ENCODE results near the gene MLLT6.

MLLT6 gene

DNA sequence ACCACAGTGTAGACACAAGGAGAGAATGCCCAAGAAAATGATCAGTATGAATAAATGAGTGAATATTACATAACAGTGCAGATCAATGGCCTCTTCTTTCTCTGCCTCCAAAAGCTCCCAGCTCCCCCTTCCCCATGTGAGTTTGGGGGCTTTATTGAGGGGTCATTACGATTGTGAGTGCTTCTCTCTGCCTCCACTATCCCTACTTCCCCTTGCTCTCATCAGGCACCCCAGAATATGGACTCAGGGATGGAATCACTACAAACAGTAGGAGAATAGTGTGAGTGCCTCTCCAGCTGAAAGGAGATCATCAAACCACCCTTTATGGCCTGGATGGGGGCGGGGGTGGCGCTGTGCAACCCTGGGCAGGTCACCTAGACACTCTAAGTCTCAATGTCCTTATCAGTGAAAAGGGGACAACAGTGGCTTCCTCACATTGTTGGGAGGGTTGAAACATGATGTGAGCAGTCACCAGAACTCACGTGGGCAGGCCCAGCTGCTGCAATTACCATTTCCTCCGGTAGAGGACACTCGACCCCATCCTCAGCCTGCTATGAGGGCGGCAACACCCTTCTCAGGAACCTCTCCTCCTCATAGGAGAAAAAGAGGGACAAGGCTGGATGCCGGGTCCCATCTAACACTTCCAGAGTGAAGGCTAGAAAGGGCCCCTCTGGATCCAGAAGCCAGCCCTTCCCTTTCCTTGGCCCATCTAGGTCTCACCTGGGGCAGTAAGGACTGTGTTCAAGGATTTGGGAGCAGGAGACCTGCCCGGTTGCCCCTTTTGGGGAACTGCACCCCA is 28.2 kb upstream of the MLLT6 start:
- DNase-seq = peak; percentile 84

DNA sequence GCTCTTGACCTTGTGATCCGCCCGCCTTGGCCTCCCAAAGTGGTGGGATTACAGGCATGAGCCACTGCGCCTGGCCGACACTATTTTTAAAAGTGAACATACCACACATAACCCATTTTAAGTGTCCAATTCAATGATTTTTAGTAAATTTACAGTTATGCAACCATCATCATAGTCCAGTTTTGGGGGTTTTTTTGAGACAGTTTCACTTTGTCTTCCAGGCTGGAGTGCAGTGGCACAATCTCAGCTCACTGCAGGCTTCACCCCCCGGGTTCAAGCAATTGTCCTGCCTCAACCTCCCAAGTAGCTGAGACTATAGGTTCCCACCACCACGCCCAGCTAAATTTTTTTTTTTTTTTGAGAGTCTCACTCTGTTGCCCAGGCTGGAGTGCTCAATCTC is 27.3 kb upstream of the MLLT6 start:
- no peak for DNase-seq

DNA sequence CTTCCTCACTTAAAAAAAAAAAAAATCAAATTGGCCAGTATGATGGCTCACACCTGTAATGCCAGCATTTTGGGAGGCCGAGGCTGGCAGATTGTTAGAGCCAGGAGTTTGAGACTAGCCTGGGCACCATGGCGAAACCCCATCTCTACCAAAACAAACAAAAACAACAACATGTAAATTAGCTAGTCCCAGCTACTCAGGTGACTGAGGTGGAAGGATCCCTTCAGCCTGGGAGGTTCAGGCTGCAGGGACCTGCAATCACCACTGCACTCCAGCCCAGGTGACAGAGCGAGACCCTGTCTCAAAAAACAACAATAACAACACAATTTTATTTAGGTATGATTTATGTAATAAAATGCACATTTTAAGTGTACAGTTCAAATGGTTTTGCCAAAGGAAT is 24.0 kb upstream of the MLLT6 start:
- no peak for DNase-seq

DNA sequence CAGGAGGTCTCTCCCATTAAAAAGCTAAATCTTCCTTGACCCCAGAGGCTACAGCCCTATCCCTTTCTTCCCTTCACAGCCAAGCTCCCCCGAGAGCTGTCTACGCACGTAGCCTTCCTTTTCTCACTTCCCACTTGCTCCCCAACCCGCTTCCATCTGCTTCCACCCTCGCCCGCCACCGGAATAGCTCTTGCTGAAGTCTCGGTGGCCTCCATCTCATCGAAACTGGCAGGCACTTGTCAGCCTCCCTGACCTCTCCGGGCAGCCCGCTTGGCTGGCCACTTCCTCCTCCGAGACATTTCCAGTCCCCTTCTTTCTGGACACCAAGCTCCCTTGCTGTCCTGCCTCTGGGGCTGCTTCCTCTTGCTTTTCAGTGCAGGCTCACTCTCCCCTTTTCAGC is 19.6 kb upstream of the MLLT6 start:
- DNase-seq = no peak

DNA sequence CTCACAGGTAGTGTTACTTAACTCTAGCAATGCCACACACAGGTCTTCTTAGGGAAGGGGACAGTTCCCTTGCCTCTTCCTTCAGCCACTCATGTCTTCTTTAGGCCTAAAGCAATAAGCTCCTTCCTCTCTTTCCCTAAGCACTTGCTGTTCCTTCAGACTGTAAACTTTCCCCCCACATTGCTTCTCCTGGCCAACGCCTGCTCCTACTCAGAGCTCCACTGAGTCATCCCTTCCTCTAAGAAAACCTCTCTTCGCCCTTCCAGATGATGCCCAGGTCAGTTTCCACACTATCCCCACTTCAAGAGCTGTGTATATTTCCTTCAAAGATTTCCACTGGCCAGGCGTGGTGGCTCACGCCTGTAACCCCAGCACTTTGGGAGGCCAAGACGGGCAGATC is 17.8 kb upstream of the MLLT6 start:
- no peak for DNase-seq

DNA sequence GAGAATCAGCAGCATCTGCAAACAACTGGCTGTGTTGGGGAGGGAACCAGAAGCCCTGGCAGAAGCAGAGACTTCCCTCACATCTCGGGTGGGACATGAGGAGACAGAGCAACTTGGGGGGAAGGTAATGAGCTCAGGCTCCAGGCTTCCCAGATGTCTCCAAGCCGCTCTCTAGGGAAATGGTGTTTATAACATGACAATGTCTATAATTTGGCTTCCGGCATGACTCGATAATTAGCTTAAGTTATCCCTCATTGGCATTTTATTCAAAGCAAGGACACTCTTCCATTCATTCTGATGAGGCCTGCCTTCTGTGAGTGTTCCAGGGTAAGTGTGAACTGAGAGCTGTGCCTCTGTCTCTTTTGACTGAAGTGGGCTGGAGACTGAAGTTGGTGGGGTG is 14.7 kb upstream of the MLLT6 start:
- no peak for DNase-seq

DNA sequence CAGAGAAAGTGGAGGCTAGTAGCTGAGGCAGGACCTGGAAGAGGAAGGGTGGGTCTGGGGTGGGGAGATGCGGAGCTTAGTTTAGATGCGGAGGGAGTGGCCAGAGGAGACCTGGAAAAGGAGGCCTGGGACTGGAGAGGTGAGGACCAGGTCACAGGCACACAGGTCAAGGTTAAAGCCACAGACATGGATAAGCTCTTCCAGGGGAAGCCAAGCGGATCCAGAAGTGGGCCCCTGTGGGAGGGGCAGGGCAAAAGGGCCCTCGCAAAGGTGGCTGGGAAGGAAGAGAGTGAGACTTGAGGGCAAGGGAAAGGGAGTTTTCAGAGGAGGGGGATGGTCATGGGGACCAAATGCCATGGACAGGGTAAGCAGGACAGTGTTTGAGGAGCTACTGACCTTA is 13.9 kb upstream of the MLLT6 start:
- no peak for DNase-seq

DNA sequence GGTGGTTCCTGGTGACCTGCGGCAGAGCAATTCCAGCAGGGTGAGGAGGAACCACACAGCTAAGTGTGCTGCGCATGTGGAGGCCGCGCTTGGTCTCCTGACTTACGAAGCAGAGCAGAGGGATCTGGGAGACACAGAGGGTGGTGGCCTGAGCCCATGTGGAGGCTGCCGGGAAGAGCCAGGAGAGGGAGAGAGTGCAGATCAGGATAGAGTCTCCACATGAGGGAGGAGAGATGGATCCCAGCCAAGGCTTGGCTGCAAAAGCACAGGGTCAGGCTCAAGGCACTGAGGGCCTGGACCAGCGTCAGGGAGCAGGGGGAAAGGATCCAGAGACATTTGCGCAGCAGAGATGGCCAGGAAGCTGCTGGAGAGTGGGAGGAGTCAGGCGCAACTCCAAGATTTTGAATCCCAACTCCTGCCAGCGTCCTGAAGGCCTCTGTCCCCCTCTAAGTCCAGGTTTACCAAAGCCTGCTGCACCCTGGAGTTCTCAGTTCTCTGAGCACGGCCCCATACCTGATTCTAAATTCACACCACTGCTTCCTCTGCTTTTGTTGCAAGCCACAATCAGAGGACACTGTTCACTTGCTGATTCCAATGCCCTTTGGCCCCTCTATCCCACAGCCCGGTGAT is 11.3 kb upstream of the MLLT6 start:
- DNase-seq = no peak

DNA sequence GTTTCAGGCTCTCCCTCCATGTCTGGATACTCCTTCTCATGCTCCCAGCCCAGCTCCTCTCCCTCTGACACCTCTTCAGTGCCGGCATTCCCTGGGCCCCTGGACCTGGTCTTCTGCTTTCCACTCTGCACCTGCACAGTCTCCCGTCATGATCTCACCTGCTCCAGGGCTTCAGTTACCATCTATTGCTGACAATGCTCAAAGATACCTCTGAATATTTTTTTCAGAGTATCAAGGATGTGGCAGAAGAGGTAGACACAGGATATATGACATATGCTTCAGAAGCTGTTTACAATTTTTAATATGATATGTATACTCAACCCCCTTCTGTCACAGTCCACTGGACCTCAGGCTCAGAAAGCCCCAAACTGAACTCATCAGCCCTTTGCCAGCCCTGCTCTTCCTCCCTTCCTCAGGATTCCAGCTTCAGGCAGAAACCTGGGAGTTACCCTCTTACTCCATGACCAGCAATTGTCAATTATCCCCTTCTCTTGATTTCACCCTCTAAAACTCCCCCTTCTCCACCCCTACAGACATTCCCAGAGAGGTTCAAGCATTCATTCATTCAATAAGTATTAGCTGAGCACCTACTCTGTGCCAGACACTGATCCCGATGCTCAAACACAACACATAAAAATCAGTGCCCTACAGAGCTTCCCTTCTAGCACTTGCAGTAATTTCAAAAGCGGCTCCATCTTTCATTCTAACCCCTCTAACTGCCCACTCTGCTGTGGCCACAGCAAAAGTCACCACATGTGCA is 7.8 kb upstream of the MLLT6 start:
- DNase-seq = no peak

DNA sequence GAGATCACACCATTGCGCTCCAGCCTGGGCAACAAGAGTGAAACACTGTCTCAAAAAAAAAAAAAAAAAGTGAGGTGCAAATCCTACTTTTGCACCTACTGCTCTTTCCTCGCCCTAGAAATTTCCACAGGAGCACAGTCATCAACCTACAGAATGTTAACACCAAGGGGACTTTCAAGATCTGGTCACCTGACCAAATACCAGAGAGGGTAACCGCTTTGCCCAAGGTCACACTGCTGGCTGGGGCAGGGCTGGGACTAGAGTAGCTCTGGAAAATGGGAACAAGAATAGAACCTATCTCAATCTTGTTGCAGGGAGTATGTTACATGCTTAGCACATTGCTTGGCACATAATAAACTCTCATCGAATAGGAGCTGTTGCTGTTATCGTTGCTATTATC is 6.3 kb upstream of the MLLT6 start:
- DNase-seq = no peak

DNA sequence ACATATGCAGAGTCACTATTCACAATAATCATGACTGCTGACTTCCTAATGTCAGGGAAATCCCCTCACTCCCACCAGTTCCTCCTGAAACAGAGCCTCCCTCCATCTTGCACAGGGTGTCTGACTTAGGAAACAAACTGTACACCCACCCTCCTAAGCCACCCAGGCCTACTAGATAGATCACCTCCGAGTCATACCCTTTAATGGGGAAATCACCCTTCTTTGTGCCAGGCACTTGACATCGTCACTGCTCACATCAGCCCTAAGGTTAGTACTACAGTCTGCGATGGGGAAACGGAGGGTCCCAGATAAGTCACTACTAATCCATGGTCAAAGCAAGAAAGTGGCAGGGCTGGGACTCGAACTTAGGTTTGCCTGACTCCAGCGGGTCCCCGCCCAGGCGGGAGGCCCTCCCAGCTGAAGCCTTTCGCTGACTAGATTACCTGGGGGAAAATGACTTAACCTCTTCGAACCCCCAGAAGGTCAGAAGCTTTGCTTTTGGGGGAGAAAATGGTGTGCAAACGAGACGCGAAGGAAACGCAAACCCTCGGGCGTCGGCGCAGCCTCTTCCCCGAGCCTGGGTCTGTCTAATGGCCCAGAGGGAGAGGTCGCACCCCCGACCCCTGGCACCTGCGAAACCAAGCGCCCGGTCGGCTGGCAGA is 3.4 kb upstream of the MLLT6 start:
- DNase-seq = peak; percentile 95

DNA sequence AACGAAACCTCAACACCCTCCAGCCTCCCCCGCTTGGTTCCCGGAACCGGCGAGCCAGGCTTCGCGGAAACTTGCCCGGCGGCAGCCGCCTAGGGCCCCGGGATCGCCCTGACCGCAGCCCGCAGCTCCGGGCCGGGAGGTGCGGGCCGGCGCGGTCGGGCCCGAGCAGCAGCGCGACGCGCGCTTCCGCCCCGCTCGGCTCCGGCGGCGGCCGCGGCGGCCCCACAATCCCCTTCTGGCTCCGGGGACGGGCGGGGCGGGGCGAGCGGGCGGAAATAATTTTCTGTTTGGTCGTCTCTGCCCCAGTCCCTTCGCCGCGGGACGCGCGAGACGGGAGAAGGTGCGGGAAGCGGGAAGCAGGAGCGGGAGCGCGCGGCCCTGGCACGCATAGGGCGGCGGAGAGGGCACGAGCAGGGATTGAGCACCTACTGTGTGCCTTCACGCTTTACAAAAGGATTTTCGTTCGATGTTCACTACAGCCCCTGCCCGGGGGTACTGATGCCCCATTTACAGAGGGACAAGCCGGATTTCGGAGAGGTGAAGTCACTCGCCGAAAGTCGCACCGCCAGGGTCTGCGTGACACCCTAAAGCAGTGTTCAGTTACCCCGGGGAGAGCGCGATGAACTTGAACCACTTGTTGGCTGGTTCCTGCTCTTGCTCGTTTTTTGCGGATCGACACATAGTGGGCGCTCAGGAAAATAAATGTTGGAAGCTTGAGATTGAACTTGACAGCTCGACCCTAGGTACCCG is 2.7 kb upstream of the MLLT6 start:
- peak; percentile 84 for DNase-seq

DNA sequence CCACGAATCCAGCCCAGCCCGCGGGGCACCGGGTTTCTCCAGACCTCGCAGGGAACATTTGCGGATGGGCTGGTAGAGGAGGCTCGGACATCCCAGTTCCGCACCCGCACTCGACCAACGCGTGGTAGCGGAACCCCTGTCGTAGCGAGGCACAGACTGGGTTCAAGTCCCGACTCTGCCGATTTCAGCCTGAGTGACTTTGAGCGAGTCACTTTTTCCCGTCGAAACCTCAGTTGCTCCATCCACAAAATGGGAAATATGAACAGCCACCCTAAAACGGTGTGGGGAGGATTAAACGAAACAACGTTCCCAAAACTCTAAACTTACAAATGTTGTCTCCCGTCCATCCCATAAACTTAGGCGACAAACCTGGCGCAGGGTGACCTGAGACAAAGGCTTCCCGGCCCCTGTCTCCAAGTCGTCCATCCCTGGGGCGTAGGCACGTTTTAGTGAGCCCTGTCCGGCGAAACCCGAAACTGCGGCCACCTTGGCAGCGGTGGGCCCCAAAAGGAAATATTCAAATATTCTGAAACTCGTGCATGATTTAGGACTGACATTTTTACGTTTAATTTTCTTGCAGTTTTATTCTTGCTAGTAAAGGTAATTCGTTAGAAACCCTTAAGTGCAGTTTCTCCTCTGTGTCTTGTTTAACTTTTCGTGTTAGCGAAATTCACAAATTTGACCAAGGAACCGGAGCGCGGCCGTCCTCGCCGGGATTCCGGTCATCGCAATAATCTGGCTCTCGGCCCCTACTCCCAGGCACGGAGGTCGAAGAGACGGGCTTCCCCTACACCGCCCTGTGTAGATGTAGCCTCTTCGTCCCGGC is 1.9 kb upstream of the MLLT6 start:
- DNase-seq = peak; percentile 43

DNA sequence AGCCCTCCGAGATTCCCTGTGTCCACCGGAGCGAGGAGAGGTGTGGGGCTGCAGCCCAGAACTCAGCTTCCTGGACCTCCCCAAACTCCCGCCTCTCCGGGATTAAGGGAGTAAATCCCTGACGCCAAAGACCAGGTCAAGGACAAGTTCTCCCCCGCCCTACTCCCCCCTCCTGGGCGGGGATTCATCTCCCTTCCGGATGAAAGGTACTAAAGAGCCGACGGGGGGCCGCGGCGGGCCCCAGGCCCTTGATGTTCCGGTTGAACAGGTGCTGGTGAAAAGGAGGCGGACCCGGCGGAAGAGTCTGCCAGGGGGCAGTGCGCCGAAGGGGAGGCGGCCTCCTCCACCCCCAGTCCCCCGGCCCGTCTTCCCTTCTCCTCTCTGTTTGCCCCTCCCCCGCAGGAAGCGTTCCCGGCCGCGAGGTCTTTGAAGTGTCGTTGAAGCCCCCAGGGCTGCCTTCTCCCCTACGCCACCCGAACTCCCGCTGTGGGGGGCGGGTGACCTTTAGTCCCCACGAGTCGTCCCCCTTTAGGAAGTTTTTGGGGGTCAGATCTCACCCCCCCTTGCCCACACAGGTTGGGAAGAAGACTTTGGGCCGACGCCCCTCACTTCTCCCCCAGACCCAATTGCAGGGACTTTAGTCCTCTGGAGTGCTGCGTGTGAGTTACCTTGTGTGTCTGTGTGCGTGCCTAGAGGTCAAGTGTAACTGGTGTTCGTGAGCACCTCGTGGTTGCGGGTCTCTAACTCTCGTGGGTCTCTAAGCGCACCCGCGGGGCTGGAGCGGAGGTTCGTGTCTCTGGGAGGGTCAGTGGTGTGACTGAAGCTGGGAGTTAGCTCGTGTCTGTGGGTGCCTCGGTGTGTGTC is 1.1 kb upstream of the MLLT6 start:
- peak; percentile 91 for DNase-seq

DNA sequence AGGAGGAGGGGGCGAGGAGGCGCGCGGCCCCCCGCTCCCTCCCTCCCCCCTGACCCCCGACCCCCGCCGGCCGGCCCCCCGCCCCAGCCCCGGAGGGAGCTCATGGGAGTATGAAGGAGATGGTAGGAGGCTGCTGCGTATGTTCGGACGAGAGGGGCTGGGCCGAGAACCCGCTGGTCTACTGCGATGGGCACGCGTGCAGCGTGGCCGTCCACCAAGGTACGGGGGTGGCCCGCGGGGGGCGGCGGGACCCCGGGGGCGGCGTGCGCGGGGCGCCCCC is 390 bp downstream of the MLLT6 start:
- no peak for DNase-seq

DNA sequence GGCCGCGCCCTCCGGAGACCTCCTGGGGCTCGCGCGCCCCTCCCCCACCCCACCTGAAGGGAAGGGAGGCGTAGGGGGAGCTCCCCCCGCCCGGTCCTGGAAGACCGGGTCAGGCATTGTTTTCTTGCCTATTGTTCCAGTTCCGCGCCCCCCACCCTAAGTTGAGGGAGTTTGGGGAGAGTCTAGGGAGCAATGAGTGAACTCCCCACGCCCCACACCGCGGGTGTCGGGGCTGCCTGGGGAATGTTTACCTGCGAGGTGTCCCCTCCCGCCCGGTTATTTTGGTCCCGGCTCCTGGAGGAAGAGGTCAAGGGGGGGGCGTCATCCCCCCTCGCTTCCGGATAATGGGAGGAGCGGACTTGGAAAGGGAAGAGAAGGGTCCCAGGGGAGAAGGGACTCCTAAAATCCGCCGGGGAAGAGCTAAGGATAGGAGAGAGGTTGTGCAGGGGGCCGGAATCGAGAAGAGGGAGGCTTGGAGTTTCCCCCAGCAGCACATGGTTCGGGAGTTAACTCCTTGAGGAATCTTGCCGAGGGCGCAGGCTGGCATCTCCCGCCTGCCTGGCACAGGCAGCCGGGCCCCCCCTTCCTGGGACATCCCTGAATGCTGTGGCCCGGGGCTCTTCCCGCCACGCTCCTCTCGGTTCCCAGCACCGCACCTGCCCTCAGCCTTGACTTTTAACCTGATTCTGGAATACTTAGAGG is 881 bp downstream of the MLLT6 start:
- no peak for DNase-seq

DNA sequence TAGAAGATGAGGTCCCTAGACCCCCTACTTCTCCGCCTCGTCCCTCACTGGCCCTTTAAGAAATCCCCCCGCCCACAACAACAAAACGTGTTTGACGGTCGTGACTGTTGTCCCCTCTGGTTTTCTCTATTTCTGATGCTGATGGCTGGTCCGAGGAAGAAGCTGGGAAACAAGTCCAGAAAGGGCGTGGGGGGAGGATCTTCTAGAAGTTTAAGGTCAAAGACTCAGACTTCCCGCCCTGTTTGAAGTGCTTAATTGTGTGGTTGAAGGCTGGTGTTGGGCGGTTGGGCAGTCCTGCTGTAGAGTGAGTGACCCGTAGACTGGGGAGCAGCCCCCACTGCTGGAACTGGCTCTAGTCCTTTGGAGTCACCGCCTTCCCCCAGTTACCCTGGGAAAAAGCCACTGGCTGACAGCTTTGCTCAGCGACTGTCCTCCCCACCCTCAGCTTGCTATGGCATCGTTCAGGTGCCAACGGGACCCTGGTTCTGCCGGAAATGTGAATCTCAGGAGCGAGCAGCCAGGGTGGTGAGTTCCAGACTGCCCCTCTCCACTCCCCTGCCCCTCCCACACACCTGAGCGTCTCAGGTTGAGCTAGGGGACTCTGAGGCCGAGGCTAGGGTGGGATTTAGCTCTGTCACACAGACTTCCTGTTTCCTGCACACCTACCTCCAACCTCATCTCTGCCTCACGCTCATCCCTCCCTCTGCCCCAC is 1.6 kb downstream of the MLLT6 start:
- no peak for DNase-seq

DNA sequence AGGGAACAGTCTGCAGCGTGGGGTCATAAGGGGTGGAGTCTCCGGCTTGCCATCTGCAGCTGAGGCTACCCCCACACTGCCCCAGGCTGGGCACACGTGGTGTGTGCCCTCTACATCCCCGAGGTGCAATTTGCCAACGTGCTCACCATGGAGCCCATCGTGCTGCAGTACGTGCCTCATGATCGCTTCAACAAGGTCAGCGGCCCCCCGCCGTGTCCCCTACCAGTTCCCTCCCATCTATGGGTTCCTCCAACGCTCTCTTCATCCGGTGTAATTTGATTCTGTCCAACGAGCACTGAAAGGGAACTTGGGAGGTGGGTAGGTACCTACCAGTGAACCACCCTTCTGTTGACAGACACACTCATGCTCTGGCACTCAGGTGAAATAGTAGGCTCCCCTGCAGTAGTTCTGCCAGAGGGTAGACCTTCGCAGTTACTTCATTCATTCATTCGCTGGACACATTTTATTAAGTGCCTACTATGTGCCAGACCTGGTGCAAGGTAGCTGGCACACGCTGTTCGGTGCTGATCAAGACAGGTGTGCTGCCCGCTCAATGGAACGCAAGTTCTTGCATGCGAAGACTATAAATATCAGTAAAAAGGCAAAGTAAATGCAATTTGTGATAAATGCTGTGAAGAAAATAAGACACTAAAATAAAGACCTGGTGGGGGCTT is 2.7 kb downstream of the MLLT6 start:
- no peak for DNase-seq
